ENCODE results near the gene ACSL1.

ACSL1 gene

GRCh38 chr4:184808713-184809050 lies 17.1 kb downstream of the ACSL1 start:
- no peak for DNase-seq

DNA sequence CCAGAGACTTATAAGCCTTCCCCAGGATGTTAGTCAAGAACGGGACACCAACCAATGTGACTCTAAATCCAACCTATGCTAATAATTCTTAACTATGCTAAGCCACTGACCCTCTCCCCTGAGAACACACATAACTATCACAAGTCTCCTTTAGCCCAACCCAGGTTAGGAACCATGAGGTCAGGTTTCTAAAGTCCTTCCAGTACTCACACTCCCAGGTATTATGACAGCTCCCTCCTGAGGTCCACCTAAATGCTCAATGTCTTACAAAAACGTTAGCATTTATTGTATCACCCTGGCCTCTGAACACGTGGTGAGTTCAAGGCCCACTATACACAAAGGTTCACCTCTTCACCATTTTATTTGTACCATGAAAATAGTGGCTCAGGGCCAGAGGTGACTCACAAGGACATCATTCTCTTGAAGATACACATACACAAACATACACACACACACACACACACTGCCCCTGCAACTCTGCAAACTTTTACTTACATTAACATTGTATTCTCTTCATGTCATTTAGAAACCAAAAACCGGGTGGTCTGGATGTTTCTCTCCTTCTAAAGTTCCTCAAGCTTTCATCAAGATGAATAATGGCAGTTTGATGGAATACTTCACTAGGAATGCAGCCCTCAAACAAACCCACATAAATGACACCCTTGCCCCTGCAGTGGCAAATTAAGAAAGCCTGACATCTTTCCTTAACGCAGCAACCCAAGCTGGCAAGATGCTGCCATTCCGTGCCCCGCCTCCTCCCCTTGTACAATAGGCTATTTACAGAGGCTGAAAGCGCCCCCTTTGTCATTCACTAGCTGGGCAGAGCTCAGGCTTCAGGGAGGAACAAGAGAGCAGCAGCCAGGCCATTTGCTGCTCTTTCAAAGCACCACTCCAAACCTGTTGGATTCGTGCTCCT lies 17.7 kb downstream of the ACSL1 start:
- DNase-seq: no peak

DNA sequence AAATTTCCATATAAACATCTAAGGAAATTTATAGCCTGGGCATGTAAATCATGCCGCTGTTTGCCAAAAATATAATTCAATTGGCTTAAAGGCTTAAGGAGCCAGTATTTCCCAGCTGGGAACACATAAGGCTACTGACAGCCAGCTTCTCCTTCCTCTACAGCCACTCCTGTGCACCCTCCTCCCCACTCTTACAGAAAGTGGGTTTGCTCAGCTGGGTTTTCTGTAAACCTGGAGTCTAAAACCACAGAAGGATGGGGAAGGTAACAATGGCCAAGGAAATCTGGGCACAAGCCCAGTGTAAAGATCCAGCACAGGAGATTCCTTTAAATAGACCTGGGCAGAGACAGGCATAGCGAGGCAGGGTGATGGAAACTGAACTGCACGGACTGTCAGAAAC lies 18.5 kb downstream of the ACSL1 start:
- no peak for DNase-seq

GRCh38 chr4:184806711-184807110 lies 19.1 kb downstream of the ACSL1 start:
- no peak for DNase-seq

DNA sequence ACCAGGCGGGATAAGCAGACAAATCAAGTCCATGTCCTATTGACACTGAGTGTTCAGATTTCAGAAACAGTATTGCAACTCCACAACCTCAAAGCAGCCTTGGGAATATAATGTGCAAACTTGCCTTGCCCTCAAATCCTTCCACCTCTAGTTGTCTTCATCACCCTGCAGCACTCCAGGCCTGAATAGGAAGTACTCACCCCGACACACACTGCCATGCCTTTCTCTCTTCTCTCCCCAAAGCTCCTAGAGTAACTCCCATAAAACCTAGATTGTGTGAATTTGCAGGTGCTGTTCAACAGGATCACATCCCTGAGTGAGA lies 19.6 kb downstream of the ACSL1 start:
- no peak for DNase-seq

GRCh38 chr4:184805462-184806228 lies 20.1 kb downstream of the ACSL1 start:
- DNase-seq: peak; percentile 41

DNA sequence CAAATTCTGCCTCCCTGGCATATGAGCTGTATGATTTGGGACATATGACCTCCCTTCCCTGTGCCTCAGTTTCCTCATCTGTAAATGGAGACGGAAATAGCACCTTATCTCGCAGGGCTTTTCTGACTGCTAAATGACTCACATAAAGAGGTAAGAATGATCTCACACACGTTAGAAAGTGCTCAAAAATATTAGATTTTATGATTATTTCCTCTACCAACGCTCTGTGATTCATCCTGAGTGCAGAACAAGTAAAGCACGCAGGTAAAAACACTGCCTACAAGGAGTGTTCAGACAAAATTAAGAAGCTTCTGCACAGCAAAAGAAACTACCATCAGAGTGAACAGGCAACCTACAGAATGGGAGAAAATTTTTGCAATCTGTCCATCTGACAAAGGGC lies 21.1 kb downstream of the ACSL1 start:
- DNase-seq: no peak

- no peak for DNase-seq
Observed at GRCh38 chr4:184803874-184804273, 21.9 kb downstream of the ACSL1 start.

GRCh38 chr4:184803133-184803532 lies 22.6 kb downstream of the ACSL1 start:
- no peak for DNase-seq

DNA sequence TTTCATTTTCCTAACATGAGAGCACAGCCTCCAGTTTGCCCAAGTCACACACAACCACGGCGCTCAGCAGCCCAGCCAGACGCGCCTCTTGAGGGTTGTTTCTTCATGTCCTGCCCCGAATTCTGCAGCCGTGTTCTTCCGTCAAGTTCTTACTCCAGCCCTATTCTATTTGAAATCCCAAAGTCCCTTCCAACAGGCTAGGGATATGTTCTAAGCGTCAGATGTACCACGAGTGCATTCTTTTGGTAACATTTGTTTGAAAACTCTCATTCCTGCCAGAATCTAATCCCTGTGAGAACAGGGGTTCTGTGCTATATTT lies 23.1 kb downstream of the ACSL1 start:
- no peak for DNase-seq

DNA sequence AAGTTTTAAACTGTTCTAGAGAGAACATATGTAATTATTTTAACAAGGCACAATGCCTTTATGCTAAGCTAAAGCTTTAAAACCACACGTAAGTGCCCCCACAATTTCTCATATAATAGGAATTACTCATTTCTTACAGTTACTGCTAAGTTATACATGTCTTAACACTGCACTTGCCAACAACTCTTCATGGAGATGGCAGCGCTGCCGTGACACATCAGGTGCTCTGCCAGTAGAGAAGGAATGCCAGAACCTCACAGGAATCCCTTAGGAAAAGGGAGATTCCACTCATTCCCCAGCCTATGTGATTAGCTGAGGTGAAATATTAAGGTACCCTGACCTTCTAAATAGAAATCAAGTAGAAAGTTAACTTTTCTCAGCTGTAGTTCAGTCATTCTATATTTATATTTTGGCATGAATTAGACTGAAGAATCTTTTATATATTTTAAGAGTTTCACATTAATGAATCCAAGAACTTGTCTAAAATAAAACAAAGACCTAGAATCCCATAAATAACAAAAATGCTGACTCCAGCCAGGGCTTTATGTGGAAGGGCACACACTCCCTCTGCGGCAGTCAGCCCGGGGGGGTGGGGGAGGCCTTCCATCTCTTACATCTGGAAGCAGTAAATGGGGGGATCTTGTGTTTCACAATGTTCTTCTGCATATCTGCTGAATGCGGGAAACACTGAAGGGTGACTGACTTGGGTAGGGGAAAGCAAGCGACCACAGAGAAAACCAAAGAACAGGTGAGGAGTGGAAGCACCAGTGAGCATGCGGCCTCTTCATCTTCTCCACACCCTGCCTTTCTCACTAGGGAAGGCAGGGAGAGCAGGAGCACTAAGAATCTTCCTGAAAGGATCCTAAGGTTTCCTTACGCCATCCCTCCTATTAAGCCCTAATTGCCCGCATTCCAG lies 23.7 kb downstream of the ACSL1 start:
- DNase-seq: no peak

DNA sequence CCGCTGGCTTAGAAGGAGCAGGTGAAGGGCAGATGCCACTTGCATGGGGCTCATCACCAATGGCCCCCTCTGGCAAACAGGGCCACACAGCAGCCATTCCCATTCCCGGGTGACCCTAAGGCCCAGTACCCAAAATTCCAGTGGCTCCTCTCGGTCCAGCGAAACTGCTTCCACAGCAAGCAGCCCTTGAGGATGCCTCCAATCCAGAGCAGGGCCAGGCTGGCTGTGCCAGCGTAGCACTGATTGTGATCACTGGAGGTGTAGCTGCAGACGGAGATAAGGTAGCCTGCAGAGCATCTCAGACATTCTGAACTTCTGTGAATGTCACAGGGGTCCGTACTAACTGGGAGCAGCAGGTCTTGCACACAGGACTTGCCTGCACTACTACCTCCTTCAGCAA lies 27.3 kb downstream of the ACSL1 start:
- DNase-seq: no peak

DNA sequence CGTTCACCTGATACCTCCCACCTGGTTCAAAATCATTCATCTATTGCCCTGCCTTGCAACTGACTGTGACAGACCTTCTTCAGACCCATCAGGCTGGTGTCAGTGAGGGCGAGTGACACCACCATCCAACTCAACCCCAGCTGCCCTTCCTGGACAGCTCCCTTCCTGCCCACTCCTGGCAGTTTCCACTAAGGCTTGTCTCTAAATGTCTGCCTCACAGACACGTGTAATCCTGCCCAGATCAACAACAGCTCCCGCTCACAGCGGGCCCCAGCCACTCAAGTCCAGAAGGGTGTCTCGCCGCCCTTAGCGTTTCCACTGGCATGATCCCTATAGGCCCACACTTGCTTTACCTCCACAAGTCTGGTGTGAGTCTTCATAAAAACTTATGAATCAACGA lies 28.9 kb downstream of the ACSL1 start:
- no peak for DNase-seq

DNA sequence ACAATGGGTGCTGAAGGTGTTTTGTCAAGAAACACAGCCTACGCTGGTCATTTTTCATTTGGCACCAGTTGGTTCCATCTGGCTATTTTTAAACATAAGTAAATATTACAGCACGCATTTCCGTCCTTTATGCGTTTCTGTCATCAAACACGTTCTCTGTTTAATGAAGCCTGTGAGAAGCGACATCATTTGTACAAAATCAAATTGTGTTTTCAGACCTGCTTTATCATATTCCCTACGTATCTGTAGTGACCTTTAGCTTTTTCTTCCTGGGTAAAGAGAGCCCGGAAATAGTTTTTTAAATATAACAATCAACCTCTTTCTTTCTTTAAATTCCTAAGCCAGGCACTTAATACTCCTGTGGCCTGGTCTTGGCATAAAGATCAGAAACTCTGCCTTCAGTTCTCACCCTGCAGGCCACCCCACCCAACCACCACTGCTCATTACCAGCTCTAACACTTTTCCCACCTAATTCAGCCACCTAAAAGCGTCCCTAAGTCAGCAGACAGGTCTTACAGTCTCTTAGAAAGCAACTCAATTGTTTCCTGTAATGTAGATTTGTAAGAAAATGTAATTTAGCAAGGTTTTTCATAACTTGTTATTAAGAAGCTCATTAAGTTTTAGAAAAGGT lies 30.4 kb downstream of the ACSL1 start:
- no peak for DNase-seq

GRCh38 chr4:184794470-184794869 lies 31.3 kb downstream of the ACSL1 start:
- no peak for DNase-seq

DNA sequence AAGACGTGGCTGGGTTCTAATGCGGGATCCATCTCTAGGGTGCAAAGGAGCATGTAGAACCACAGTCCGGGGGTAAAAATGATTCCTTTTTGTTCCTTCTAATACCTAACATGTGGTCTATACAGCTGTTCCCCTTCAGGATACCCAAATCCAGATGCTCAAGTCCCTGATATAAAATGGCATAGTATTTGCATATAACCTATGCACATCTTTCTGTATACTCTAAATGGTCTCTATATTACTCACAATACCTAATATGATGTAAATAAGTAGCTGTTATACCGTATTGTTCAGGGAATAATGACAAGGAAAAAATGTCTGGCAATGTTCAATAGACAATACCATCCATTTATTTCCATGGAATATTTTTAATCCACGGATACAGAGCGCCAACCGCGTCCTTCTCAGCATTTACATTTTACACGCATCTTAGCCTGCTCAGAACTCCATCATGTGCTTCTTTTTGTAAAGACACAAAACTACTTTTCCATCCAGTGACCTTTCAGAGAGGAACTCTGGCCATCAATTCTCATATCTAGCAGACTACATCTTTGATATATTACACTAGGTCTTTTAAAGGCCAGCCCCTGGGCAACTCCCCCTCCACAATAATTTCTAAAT lies 31.9 kb downstream of the ACSL1 start:
- DNase-seq: no peak

- DNase-seq: no peak
Observed at GRCh38 chr4:184792950-184793555, 32.7 kb downstream of the ACSL1 start.

GRCh38 chr4:184792334-184792733 lies 33.4 kb downstream of the ACSL1 start:
- DNase-seq: no peak

DNA sequence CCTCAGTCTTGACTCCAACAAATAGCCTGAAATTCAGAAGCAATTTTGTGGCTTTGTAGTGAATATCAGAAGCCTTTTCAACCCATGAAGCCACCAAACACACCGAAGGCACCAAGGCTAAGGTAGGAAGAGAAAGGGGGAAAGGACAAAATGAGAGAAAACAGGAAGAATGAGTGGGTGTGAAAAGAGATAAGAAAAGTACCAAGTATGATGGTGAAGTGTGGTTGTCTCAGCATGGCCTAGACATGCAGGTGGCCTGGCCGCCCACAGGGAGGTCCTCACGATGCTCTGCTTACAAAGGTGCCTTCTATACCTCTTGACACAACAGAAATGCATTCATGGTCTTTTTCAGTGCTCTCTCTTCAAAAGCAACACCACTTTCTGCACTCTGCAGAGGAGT lies 34.9 kb downstream of the ACSL1 start:
- DNase-seq: no peak

DNA sequence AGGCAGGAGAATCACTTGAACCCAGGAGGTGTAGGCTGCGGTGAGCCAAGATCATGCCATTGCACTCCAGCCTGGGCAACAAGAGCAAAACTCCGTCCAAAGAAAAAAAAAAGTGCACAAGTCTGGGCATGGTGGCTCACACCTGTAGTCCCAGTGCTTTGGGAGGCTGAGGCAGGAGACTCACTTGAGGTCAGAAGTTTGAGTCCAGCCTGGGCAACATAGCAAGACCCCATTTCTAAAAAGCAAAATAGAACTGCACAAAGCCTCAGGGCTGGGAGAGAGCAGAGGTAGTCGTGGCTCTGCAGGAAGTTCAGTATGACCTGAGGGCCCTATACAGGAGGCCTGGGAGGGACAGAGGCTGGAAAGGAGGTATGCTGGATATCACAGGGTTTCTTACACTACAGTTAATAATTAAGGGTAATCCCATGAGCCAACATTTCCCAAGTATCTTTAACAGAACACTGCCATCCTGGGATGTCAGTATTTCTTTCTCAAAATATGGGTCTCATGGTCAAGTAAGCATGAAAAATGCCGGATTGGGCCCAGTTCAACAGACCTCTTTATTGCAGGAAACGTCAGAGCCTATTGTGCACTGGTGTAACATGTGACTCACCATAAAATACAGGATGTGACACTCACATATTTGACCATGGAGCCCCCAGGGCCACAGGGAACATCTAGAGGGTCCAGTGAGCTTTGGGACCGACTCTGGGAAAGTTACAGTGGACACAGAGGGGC lies 37.8 kb downstream of the ACSL1 start:
- DNase-seq: no peak

DNA sequence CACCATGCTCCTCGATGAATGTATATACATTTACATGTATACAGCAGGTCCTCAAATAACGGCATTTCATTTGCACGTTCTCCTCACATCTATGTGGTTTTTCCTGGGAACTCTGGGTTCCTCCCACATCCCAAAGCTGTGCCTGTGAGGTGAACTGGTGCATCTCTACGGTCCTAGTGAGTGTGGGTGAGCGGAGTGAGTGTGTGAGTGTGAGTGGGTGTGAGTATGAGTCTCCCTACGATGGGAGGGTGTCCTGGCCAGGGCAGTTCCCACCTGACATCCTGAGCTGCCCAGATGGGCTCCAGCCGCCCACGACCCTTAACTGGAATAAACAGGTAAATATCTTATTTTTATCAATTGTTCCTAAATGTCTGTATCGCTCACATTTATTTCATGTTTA lies 40.0 kb downstream of the ACSL1 start:
- DNase-seq: no peak

All from DMS79 (cell line).